Measurements from ENCODE around the gene ZDHHC18.

DNA sequence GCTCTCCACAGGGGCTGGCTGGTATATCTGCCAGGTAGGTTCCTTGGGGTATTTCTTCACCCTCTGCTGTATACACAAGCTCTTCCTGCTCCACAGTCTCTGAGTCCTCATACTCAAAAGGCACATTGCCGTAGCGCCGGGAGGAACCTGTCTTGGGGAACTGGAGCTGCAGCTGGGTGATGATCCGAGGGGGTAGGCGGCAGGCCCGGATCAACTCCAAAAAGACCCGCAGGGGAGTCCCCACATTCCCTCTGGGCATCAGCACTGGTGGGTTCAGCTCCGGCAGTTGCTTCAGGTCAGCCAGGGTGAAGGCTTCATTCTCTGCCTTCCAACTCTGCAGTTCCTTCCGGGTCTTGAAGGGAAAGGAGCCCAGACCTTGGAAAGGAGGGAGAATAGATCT lies 70.9 kb downstream of the ZDHHC18 start:
- no peak for TF ChIP-seq EZH2 (IDR thresholded peaks at IDR 0.05; ENCODE audit: low read length, missing control alignments)
- TF ChIP-seq, protein P1, sequence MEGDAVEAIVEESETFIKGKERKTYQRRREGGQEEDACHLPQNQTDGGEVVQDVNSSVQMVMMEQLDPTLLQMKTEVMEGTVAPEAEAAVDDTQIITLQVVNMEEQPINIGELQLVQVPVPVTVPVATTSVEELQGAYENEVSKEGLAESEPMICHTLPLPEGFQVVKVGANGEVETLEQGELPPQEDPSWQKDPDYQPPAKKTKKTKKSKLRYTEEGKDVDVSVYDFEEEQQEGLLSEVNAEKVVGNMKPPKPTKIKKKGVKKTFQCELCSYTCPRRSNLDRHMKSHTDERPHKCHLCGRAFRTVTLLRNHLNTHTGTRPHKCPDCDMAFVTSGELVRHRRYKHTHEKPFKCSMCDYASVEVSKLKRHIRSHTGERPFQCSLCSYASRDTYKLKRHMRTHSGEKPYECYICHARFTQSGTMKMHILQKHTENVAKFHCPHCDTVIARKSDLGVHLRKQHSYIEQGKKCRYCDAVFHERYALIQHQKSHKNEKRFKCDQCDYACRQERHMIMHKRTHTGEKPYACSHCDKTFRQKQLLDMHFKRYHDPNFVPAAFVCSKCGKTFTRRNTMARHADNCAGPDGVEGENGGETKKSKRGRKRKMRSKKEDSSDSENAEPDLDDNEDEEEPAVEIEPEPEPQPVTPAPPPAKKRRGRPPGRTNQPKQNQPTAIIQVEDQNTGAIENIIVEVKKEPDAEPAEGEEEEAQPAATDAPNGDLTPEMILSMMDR (conservative IDR thresholded peaks at IDR 0.05 in 1 of 2, IDR thresholded peaks at IDR 0.05 in 1 of 2; ENCODE audit: low read depth in 1 of 2, low read length in 2 of 2): no peak
